ELF-1 (cell line): ENCODE data around the gene SCNN1A.

Source experiments
- DNase-seq: peaks from one replicate; pipeline ENCODE4 v3.0.0-alpha.2; 2016; ENCODE audit warnings: low read depth, low spot score

The SCNN1A gene

GRCh38 chr12:6319446-6319845 is 55.9 kb downstream of the SCNN1A start:
- no peak for DNase-seq

- DNase-seq, result no peak
These were observed 56.9 kb downstream of the SCNN1A start for GRCh38 chr12:6318440-6318879.

- DNase-seq, result no peak
These were observed 57.5 kb downstream of the SCNN1A start for GRCh38 chr12:6317693-6318439.

- DNase-seq, result peak; percentile 66
These were observed 58.3 kb downstream of the SCNN1A start for GRCh38 chr12:6316921-6317692.

GRCh38 chr12:6315704-6316597 is 59.4 kb downstream of the SCNN1A start:
- DNase-seq, result no peak

GRCh38 chr12:6315184-6315583 is 60.2 kb downstream of the SCNN1A start:
- no peak for DNase-seq

- DNase-seq, result no peak
These were observed 60.6 kb downstream of the SCNN1A start for GRCh38 chr12:6314776-6315175.

- DNase-seq, result no peak
These were observed 61.9 kb downstream of the SCNN1A start for GRCh38 chr12:6313326-6313940.

GRCh38 chr12:6312529-6313325 is 62.6 kb downstream of the SCNN1A start:
- peak; percentile 83 for DNase-seq

GRCh38 chr12:6311822-6312528 is 63.4 kb downstream of the SCNN1A start:
- DNase-seq, result no peak

GRCh38 chr12:6310771-6311610 is 64.4 kb downstream of the SCNN1A start:
- peak; percentile 44 for DNase-seq

- DNase-seq, result no peak
These were observed 67.8 kb downstream of the SCNN1A start for GRCh38 chr12:6307529-6307928.

GRCh38 chr12:6306599-6307220 is 68.7 kb downstream of the SCNN1A start:
- no peak for DNase-seq

- DNase-seq, result peak; percentile 52
These were observed 69.2 kb downstream of the SCNN1A start for GRCh38 chr12:6306151-6306550.

- DNase-seq, result no peak
These were observed 72.3 kb downstream of the SCNN1A start for GRCh38 chr12:6303071-6303470.

- DNase-seq, result no peak
These were observed 72.7 kb downstream of the SCNN1A start for GRCh38 chr12:6302621-6303020.

- DNase-seq, result peak; percentile 2
These were observed 73.6 kb downstream of the SCNN1A start for GRCh38 chr12:6301721-6302120.

- DNase-seq, result no peak
These were observed 78.2 kb downstream of the SCNN1A start for GRCh38 chr12:6297170-6297569.
